ENCODE measurements around the gene GFRA1.
"Not testable (repeated sequence)": the region's sequence is repeated elsewhere in the genome, so short reads cannot be mapped to it uniquely, and the experiment has no call there.

Gene GFRA1

GRCh38 chr10:116185199-116185867 lies 87.7 kb downstream of the GFRA1 start:
- H3K27me3 Mint-ChIP-seq, result no peaks in the 10 kb centered on the region
- intact Hi-C loops (cut with micrococcal nuclease), result no loop called here
- no peaks in the 10 kb centered on the region for H3K9me3 Mint-ChIP-seq
- H3K4me3 Mint-ChIP-seq, result no peak overlapping the region
- H3K4me1 Mint-ChIP-seq (ENCODE audit: low read depth), result no peaks in the 10 kb centered on the region
- no peak overlapping the region for H3K27ac Mint-ChIP-seq
- H3K36me3 Mint-ChIP-seq (ENCODE audit: low read depth), result no peaks in the 10 kb centered on the region

DNA sequence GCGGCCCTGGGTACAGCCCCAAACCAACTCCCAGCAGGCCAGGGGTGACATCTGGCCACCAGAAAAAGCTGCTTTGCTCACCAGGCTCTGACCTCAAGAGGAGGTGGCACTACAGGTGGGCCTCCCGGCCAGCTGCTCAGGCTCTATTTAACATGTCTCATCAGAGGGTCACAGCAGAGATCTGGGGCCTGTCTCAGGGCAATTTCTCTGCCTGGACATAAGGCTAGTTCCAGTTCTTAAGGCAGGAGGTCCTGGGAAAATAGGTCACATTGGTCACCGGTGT lies 88.6 kb downstream of the GFRA1 start:
- H3K27ac Mint-ChIP-seq, result no peak overlapping the region
- no peaks in the 10 kb centered on the region for H3K27me3 Mint-ChIP-seq
- no peaks in the 10 kb centered on the region for H3K36me3 Mint-ChIP-seq (ENCODE audit: low read depth)
- H3K4me3 Mint-ChIP-seq, result no peak overlapping the region
- no peaks in the 10 kb centered on the region for H3K9me3 Mint-ChIP-seq
- intact Hi-C loops (cut with micrococcal nuclease), result no loop called here
- H3K4me1 Mint-ChIP-seq (ENCODE audit: low read depth), result no peaks in the 10 kb centered on the region

- no peak overlapping the region for H3K4me3 Mint-ChIP-seq
Observed at GRCh38 chr10:116183733-116184511, 89.1 kb downstream of the GFRA1 start.

GRCh38 chr10:116182426-116182825 lies 90.6 kb downstream of the GFRA1 start:
- H3K27ac Mint-ChIP-seq, result no peak overlapping the region
- H3K36me3 Mint-ChIP-seq (ENCODE audit: low read depth), result no peaks in the 10 kb centered on the region
- no peaks in the 10 kb centered on the region for H3K4me1 Mint-ChIP-seq (ENCODE audit: low read depth)
- H3K9me3 Mint-ChIP-seq, result no peaks in the 10 kb centered on the region
- intact Hi-C loops (cut with micrococcal nuclease), result no loop called here
- no peak overlapping the region for H3K4me3 Mint-ChIP-seq
- no peaks in the 10 kb centered on the region for H3K27me3 Mint-ChIP-seq

More at GRCh38 chr10:116183733-116184511, 89.1 kb downstream of the GFRA1 start:
- H3K27me3 Mint-ChIP-seq, result no peaks in the 10 kb centered on the region
- no peak overlapping the region for H3K27ac Mint-ChIP-seq
- H3K9me3 Mint-ChIP-seq, result no peaks in the 10 kb centered on the region
- intact Hi-C loops (cut with micrococcal nuclease), result no loop called here
- H3K4me1 Mint-ChIP-seq (ENCODE audit: low read depth), result no peaks in the 10 kb centered on the region
- H3K36me3 Mint-ChIP-seq (ENCODE audit: low read depth), result no peaks in the 10 kb centered on the region

- no peak overlapping the region for H3K27ac Mint-ChIP-seq
- intact Hi-C loops (cut with micrococcal nuclease), result no loop called here
- no peaks in the 10 kb centered on the region for H3K36me3 Mint-ChIP-seq (ENCODE audit: low read depth)
- no peaks in the 10 kb centered on the region for H3K9me3 Mint-ChIP-seq
- H3K27me3 Mint-ChIP-seq, result no peaks in the 10 kb centered on the region
- H3K4me1 Mint-ChIP-seq (ENCODE audit: low read depth), result no peaks in the 10 kb centered on the region
- no peak overlapping the region for H3K4me3 Mint-ChIP-seq
Observed at GRCh38 chr10:116178086-116178605, 94.9 kb downstream of the GFRA1 start.

GRCh38 chr10:116175231-116175630 lies 97.8 kb downstream of the GFRA1 start:
- H3K4me1 Mint-ChIP-seq (ENCODE audit: low read depth), result no peaks in the 10 kb centered on the region
- intact Hi-C loops (cut with micrococcal nuclease), result no loop called here
- no peaks in the 10 kb centered on the region for H3K9me3 Mint-ChIP-seq
- no peak overlapping the region for H3K4me3 Mint-ChIP-seq
- no peaks in the 10 kb centered on the region for H3K27me3 Mint-ChIP-seq
- no peak overlapping the region for H3K27ac Mint-ChIP-seq
- no peaks in the 10 kb centered on the region for H3K36me3 Mint-ChIP-seq (ENCODE audit: low read depth)

DNA sequence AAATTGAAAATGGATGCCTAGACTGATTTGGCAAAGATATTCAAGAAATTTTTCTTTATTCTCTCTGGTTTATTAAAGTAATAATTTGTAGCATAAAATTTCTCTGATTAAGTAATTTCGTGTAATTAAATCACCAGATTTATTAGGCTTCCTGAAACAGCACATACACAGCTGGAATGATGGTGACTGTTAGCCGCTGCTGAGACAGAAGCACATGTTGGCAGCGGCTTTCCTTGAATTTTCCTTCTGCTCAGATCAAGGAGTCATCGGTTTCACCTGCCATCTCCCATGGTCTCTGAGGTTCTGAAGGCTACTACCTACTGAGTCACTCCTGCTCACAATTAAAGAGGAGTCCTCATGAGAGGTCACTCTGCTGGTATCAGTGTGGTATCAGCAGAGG lies 101.5 kb downstream of the GFRA1 start:
- no peaks in the 10 kb centered on the region for H3K4me1 Mint-ChIP-seq (ENCODE audit: low read depth)
- no peak overlapping the region for H3K4me3 Mint-ChIP-seq
- intact Hi-C loops (cut with micrococcal nuclease), result no loop called here
- H3K27me3 Mint-ChIP-seq, result no peaks in the 10 kb centered on the region
- peaks cover 14% of the 10 kb centered on the region for H3K9me3 Mint-ChIP-seq
- H3K36me3 Mint-ChIP-seq (ENCODE audit: low read depth), result no peaks in the 10 kb centered on the region
- no peak overlapping the region for H3K27ac Mint-ChIP-seq

- no peaks in the 10 kb centered on the region for H3K4me1 Mint-ChIP-seq (ENCODE audit: low read depth)
- H3K27me3 Mint-ChIP-seq, result no peaks in the 10 kb centered on the region
- H3K27ac Mint-ChIP-seq, result no peak overlapping the region
- peaks cover 14% of the 10 kb centered on the region for H3K9me3 Mint-ChIP-seq
- H3K4me3 Mint-ChIP-seq, result no peak overlapping the region
- intact Hi-C loops (cut with micrococcal nuclease), result no loop called here
- H3K36me3 Mint-ChIP-seq (ENCODE audit: low read depth), result no peaks in the 10 kb centered on the region
Observed at GRCh38 chr10:116170815-116171250, 102.2 kb downstream of the GFRA1 start.

- Mint-ChIP-seq H3K4me3 (no peak overlapping the region), H3K27me3 (no peaks in the 10 kb centered on the region), H3K36me3 (ENCODE audit: low read depth) (no peaks in the 10 kb centered on the region), H3K9me3 (peaks cover 14% of the 10 kb centered on the region), H3K27ac (no peak overlapping the region), H3K4me1 (ENCODE audit: low read depth) (no peaks in the 10 kb centered on the region)
- intact Hi-C loops (cut with micrococcal nuclease), result no loop called here
Observed at GRCh38 chr10:116169782-116170445, 103.1 kb downstream of the GFRA1 start.

DNA sequence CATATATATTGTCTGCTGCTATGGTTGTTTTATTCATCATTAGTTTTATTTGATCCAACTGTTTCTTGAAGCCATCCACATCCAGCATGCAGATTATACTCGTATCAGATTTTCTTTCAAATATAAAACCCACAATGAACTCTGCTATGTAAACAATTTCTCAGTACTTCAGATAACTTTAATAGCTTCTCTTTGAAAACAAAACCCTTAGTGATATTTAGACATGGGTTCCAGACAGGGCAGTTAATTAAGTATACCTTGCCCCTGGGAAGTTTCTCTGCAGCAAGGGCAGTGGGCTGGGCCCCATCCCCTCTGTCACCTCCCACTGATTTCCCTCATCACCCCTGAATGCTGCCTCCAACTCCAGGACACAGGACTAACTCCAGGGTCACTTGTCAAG lies 104.3 kb downstream of the GFRA1 start:
- no peaks in the 10 kb centered on the region for H3K27me3 Mint-ChIP-seq
- intact Hi-C loops (cut with micrococcal nuclease), result no loop called here
- no peaks in the 10 kb centered on the region for H3K36me3 Mint-ChIP-seq (ENCODE audit: low read depth)
- H3K4me3 Mint-ChIP-seq, result no peak overlapping the region
- H3K9me3 Mint-ChIP-seq, result peaks cover 14% of the 10 kb centered on the region
- H3K4me1 Mint-ChIP-seq (ENCODE audit: low read depth), result no peaks in the 10 kb centered on the region
- no peak overlapping the region for H3K27ac Mint-ChIP-seq

DNA sequence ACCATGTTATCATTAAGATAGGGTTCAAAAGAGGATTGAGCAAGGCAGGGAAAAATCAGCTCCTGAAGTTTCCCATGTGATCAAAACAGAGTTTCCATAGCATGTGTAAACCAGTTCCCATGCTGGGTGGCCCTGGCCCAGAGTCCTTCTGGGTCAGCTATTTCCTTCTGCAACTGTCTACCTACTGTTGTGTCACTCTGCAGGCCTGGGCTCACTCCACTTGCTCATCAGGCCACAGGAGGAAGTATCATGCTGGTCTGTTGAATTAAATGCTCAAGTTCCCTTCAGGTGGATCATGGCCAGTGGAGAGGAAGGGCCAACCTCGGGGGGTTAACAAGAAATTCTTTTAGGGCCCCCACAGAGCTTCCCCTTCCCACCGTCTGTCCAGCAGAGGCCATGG lies 104.7 kb downstream of the GFRA1 start:
- no peaks in the 10 kb centered on the region for H3K27me3 Mint-ChIP-seq
- H3K4me3 Mint-ChIP-seq, result no peak overlapping the region
- no peaks in the 10 kb centered on the region for H3K36me3 Mint-ChIP-seq (ENCODE audit: low read depth)
- no peak overlapping the region for H3K27ac Mint-ChIP-seq
- peaks cover 14% of the 10 kb centered on the region for H3K9me3 Mint-ChIP-seq
- intact Hi-C loops (cut with micrococcal nuclease), result no loop called here
- H3K4me1 Mint-ChIP-seq (ENCODE audit: low read depth), result no peaks in the 10 kb centered on the region

GRCh38 chr10:116165941-116166340 lies 107.1 kb downstream of the GFRA1 start:
- H3K4me1 Mint-ChIP-seq (ENCODE audit: low read depth); H3K27me3 Mint-ChIP-seq; H3K36me3 Mint-ChIP-seq (ENCODE audit: low read depth); intact Hi-C loops (cut with micrococcal nuclease); H3K27ac Mint-ChIP-seq; H3K4me3 Mint-ChIP-seq: not testable (repeated sequence)
- peaks cover 14% of the 10 kb centered on the region for H3K9me3 Mint-ChIP-seq

GRCh38 chr10:116164291-116164690 lies 108.7 kb downstream of the GFRA1 start:
- Mint-ChIP-seq H3K36me3 (ENCODE audit: low read depth) (no peaks in the 10 kb centered on the region), H3K4me3 (no peak overlapping the region), H3K4me1 (ENCODE audit: low read depth) (no peaks in the 10 kb centered on the region), H3K27ac (no peak overlapping the region), H3K27me3 (no peaks in the 10 kb centered on the region), H3K9me3 (peaks cover 8% of the 10 kb centered on the region)
- intact Hi-C loops (cut with micrococcal nuclease), result no loop called here

GRCh38 chr10:116163333-116164131 lies 109.5 kb downstream of the GFRA1 start:
- H3K9me3 Mint-ChIP-seq, result peaks cover 6% of the 10 kb centered on the region
- intact Hi-C loops (cut with micrococcal nuclease), result no loop called here
- no peak overlapping the region for H3K27ac Mint-ChIP-seq
- no peaks in the 10 kb centered on the region for H3K27me3 Mint-ChIP-seq
- H3K36me3 Mint-ChIP-seq (ENCODE audit: low read depth), result no peaks in the 10 kb centered on the region
- no peak overlapping the region for H3K4me3 Mint-ChIP-seq
- no peaks in the 10 kb centered on the region for H3K4me1 Mint-ChIP-seq (ENCODE audit: low read depth)
